ENCODE data around the gene ABAT.

DNA sequence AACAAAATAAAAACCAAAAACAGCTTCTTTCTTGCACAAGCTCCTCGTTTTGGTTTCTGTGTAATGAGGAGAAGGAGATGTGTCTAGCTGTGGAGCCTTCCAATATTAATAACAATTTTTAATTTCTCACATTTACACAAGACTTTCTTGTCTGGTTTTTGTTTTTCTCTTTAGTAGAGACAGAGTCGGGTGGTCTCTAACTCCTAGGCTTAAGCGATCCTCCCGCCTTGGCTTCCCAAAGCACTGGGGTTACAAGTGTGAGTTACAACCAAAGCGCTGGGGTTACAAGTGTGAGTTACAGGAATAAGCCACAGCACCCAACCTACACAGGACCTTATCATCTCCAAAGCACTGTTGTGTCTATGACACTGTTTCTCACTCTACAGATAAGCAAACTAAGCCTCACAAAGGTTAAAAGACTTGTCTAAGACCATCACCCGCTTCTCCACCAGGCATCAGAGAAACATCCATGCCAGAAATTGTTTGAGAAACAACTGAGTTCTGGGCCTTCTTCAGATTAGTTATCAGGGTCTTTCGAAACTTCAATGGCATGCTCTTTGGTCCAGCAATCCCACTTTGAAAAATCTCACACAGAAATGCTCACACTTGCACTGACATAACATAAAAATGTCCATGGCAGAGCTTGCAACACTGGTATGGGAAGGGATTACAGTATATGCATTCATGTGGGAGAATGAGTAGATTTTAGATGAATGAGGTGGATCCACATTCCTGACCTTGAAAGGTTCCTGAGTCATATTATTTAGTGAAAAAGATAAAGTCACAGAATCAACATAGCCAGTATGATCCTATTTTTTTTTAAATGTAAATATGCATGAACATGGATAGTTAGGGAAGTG, 3.9 kb downstream of the ABAT start:
- TF ChIP-seq EZH2 (IDR thresholded peaks at IDR 0.05): no peak
- no peak for TF ChIP-seq JUND (IDR thresholded peaks at IDR 0.05)
- TF ChIP-seq, protein P1, sequence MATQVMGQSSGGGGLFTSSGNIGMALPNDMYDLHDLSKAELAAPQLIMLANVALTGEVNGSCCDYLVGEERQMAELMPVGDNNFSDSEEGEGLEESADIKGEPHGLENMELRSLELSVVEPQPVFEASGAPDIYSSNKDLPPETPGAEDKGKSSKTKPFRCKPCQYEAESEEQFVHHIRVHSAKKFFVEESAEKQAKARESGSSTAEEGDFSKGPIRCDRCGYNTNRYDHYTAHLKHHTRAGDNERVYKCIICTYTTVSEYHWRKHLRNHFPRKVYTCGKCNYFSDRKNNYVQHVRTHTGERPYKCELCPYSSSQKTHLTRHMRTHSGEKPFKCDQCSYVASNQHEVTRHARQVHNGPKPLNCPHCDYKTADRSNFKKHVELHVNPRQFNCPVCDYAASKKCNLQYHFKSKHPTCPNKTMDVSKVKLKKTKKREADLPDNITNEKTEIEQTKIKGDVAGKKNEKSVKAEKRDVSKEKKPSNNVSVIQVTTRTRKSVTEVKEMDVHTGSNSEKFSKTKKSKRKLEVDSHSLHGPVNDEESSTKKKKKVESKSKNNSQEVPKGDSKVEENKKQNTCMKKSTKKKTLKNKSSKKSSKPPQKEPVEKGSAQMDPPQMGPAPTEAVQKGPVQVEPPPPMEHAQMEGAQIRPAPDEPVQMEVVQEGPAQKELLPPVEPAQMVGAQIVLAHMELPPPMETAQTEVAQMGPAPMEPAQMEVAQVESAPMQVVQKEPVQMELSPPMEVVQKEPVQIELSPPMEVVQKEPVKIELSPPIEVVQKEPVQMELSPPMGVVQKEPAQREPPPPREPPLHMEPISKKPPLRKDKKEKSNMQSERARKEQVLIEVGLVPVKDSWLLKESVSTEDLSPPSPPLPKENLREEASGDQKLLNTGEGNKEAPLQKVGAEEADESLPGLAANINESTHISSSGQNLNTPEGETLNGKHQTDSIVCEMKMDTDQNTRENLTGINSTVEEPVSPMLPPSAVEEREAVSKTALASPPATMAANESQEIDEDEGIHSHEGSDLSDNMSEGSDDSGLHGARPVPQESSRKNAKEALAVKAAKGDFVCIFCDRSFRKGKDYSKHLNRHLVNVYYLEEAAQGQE (IDR thresholded peaks at IDR 0.05; ENCODE audit: low read depth): no peak
- no peak for TF ChIP-seq ZNF274 (IDR thresholded peaks at IDR 0.05; ENCODE audit: low read depth, low read length)
- TF ChIP-seq CBX3 (IDR thresholded peaks at IDR 0.05; ENCODE audit: low read depth): no peak
- TF ChIP-seq POLR2A (IDR thresholded peaks at IDR 0.05; ENCODE audit: borderline replicate concordance, extremely low read depth, insufficient read depth, insufficient read length): no peak
- TF ChIP-seq CTCF (IDR thresholded peaks at IDR 0.05 in 2 of 3, conservative IDR thresholded peaks at IDR 0.05 in 1 of 3; ENCODE audit: borderline replicate concordance in 1 of 3, insufficient read depth in 1 of 3, low read depth in 2 of 3, low read length in 2 of 3): no peak
- TF ChIP-seq, protein P2, sequence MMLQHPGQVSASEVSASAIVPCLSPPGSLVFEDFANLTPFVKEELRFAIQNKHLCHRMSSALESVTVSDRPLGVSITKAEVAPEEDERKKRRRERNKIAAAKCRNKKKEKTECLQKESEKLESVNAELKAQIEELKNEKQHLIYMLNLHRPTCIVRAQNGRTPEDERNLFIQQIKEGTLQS (IDR thresholded peaks at IDR 0.05): no peak
- no peak for TF ChIP-seq FOSL1 (IDR thresholded peaks at IDR 0.05; ENCODE audit: low read depth)
